Measurements from ENCODE around the gene HOXA9. TPM values are rescaled to one million over a fixed set of nuclear protein-coding genes. Genes with fewer than 3 reads are reported as not detected.

The HOXA9 gene
- total RNA-seq, 1 experiment from 2014 or later: 1.8 TPM

GRCh38 chr7:27164367-27165088 is 809 bp downstream of the HOXA9 start:
- no peak for DNase-seq (ENCODE audit: low read depth)

- DNase-seq (ENCODE audit: low read depth): no peak
Observed at GRCh38 chr7:27164045-27164366, 1.3 kb downstream of the HOXA9 start.

GRCh38 chr7:27163288-27164044 is 1.9 kb downstream of the HOXA9 start:
- no peak for DNase-seq (ENCODE audit: low read depth)

- DNase-seq (ENCODE audit: low read depth): no peak
Observed at GRCh38 chr7:27162561-27163287, 2.6 kb downstream of the HOXA9 start.

- DNase-seq (ENCODE audit: low read depth): no peak
Observed at GRCh38 chr7:27161721-27162560, 3.4 kb downstream of the HOXA9 start.

GRCh38 chr7:27161214-27161720 is 4.1 kb downstream of the HOXA9 start:
- no peak for DNase-seq (ENCODE audit: low read depth)

GRCh38 chr7:27160546-27161213 is 4.7 kb downstream of the HOXA9 start:
- peak; percentile 95 for DNase-seq (ENCODE audit: low read depth)

- no peak for DNase-seq (ENCODE audit: low read depth)
Observed at GRCh38 chr7:27160145-27160545, 5.2 kb downstream of the HOXA9 start.

- no peak for DNase-seq (ENCODE audit: low read depth)
Observed at GRCh38 chr7:27159266-27160144, 5.8 kb downstream of the HOXA9 start.

- no peak for DNase-seq (ENCODE audit: low read depth)
Observed at GRCh38 chr7:27158436-27159265, 6.7 kb downstream of the HOXA9 start.

GRCh38 chr7:27157702-27158431 is 7.5 kb downstream of the HOXA9 start:
- no peak for DNase-seq (ENCODE audit: low read depth)

GRCh38 chr7:27156916-27157701 is 8.2 kb downstream of the HOXA9 start:
- no peak for DNase-seq (ENCODE audit: low read depth)

GRCh38 chr7:27156508-27156898 is 8.8 kb downstream of the HOXA9 start, which contains the start of gene HOXA7:
TSS of gene HOXA7 (minus strand) at chr7:27156675. CDS start at chr7:27156545, 130 bp downstream.
- peak; percentile 95 for DNase-seq (ENCODE audit: low read depth)

- peak; percentile 78 for DNase-seq (ENCODE audit: low read depth)
Observed at GRCh38 chr7:27155816-27156507, 9.4 kb downstream of the HOXA9 start.

- peak; percentile 83 for DNase-seq (ENCODE audit: low read depth)
Observed at GRCh38 chr7:27154901-27155815, 10.2 kb downstream of the HOXA9 start.

- no peak for DNase-seq (ENCODE audit: low read depth)
Observed at GRCh38 chr7:27154369-27154768, 11.0 kb downstream of the HOXA9 start.
